ENCODE data around the gene ITPR2. TPM values are rescaled to one million over a fixed set of nuclear protein-coding genes. Genes with fewer than 3 reads are reported as not detected.

Gene ITPR2
- total RNA-seq, 2 experiments from 2014 or later = 28.8 to 29.9 TPM

DNA sequence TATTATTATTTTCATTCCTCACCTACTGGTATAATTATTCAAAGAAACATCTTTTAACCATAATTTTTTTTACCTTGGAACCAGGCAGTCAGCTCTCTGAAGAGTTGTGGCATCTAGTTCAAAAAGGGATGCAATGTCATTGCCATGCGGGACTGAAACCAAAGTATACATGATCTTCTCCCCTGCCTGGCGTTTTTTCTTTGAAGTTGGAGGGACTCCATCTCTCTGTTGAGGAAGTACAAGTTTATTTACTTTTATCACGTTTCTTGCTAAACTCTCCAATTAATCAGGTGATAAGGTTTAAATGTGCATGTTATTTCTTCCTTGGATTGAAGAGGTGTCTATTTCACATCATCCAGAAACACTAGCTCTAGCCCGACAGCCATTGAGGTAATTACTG lies 146.6 kb downstream of the ITPR2 start:
- no peak for TF ChIP-seq CTCF (IDR thresholded peaks at IDR 0.05)
- Histone ChIP-seq H3K4me3 (ENCODE audit: low read length) (no peak overlapping the region), H3K27ac (ENCODE audit: low read depth in 1 of 2, low read length in 2 of 2) (no peak overlapping the region), H3K9me3 (ENCODE audit: control insufficient read depth in 1 of 2, insufficient read depth in 1 of 2, low read length in 2 of 2) (peaks cover 0 to 4% of the 10 kb centered on the region in 2 experiments), H3K36me3 (ENCODE audit: insufficient read depth, low read length) (peaks cover 39% of the 10 kb centered on the region), H3K4me1 (ENCODE audit: insufficient read depth, low read length) (no peaks in the 10 kb centered on the region), H3K27me3 (ENCODE audit: control insufficient read depth in 1 of 2, insufficient read depth in 2 of 2, low read length in 2 of 2) (no peaks in the 10 kb centered on the region)
- ChIA-PET CTCF (no interaction called here), POLR2A (no interaction called here)
- H3K27ac Mint-ChIP-seq = no peak overlapping the region
- ATAC-seq (ENCODE audit: poor library complexity) = no peak
- peaks cover 4% of the 10 kb centered on the region for H3K9me3 Mint-ChIP-seq
- H3K4me3 Mint-ChIP-seq = no peak overlapping the region
- intact Hi-C loops (cut with DNase I, micrococcal nuclease) = no loop called here
- no peaks in the 10 kb centered on the region for H3K4me1 Mint-ChIP-seq (ENCODE audit: low read depth)
- DNase-seq = no peak
- H3K36me3 Mint-ChIP-seq (ENCODE audit: low read depth) = peaks cover 75% of the 10 kb centered on the region
- no peaks in the 10 kb centered on the region for H3K27me3 Mint-ChIP-seq

DNA sequence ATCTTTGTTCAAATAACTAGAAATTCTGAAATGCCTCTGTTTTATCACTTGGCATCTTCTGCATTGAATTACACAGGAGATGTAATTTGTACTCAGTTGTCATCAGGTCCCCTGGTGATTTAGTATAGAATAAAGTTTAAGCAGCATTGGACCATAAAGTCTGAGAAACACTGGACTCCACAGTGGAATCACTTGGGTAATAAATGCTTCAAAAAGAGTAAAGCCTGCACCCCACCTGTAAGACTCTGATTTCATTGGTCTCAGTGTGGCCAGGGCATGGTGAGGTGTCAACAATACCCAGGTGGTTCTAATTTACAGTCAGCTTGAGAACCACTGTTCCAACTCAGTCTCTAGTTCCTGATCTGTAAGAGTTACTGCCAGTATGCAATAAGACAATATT lies 148.9 kb downstream of the ITPR2 start:
- H3K27ac ChIP-seq (ENCODE audit: low read depth in 1 of 2, low read length in 2 of 2) = no peak overlapping the region
- ATAC-seq (ENCODE audit: poor library complexity) = no peak
- POLR2A ChIA-PET = no interaction called here
- H3K27me3 Mint-ChIP-seq = no peaks in the 10 kb centered on the region
- no peaks in the 10 kb centered on the region for H3K4me1 ChIP-seq (ENCODE audit: insufficient read depth, low read length)
- no peak for TF ChIP-seq CTCF (IDR thresholded peaks at IDR 0.05)
- peaks cover 0 to 4% of the 10 kb centered on the region in 2 experiments for H3K9me3 ChIP-seq (ENCODE audit: control insufficient read depth in 1 of 2, insufficient read depth in 1 of 2, low read length in 2 of 2)
- H3K4me3 Mint-ChIP-seq = no peak overlapping the region
- CTCF ChIA-PET = no interaction called here
- H3K36me3 ChIP-seq (ENCODE audit: insufficient read depth, low read length) = peaks cover 39% of the 10 kb centered on the region
- H3K4me1 Mint-ChIP-seq (ENCODE audit: low read depth) = no peaks in the 10 kb centered on the region
- no peak overlapping the region for H3K4me3 ChIP-seq (ENCODE audit: low read length)
- peaks cover 4% of the 10 kb centered on the region for H3K9me3 Mint-ChIP-seq
- no peaks in the 10 kb centered on the region for H3K27me3 ChIP-seq (ENCODE audit: control insufficient read depth in 1 of 2, insufficient read depth in 2 of 2, low read length in 2 of 2)
- H3K36me3 Mint-ChIP-seq (ENCODE audit: low read depth) = peaks cover 71% of the 10 kb centered on the region
- no peak for DNase-seq
- intact Hi-C loops (cut with DNase I, micrococcal nuclease) = no loop called here
- no peak overlapping the region for H3K27ac Mint-ChIP-seq

GRCh38 chr12:26683443-26683842 lies 149.6 kb downstream of the ITPR2 start:
- no peak overlapping the region for H3K4me3 ChIP-seq (ENCODE audit: low read length)
- H3K27ac ChIP-seq (ENCODE audit: low read depth in 1 of 2, low read length in 2 of 2) = no peak overlapping the region
- peaks cover 75% of the 10 kb centered on the region for H3K36me3 Mint-ChIP-seq (ENCODE audit: low read depth)
- DNase-seq (no peak), ATAC-seq (ENCODE audit: poor library complexity) (no peak)
- H3K4me1 ChIP-seq (ENCODE audit: insufficient read depth, low read length) = no peaks in the 10 kb centered on the region
- no peaks in the 10 kb centered on the region for H3K27me3 Mint-ChIP-seq
- H3K27me3 ChIP-seq (ENCODE audit: control insufficient read depth in 1 of 2, insufficient read depth in 2 of 2, low read length in 2 of 2) = no peaks in the 10 kb centered on the region
- no peak overlapping the region for H3K4me3 Mint-ChIP-seq
- peaks cover 0 to 4% of the 10 kb centered on the region in 2 experiments for H3K9me3 ChIP-seq (ENCODE audit: control insufficient read depth in 1 of 2, insufficient read depth in 1 of 2, low read length in 2 of 2)
- ChIA-PET POLR2A (no interaction called here), CTCF (no interaction called here)
- no peaks in the 10 kb centered on the region for H3K4me1 Mint-ChIP-seq (ENCODE audit: low read depth)
- H3K36me3 ChIP-seq (ENCODE audit: insufficient read depth, low read length) = peaks cover 36% of the 10 kb centered on the region
- no peak overlapping the region for H3K27ac Mint-ChIP-seq
- TF ChIP-seq CTCF (IDR thresholded peaks at IDR 0.05) = no peak
- peaks cover 4% of the 10 kb centered on the region for H3K9me3 Mint-ChIP-seq
- intact Hi-C loops (cut with DNase I, micrococcal nuclease) = no loop called here
